Right lobe of liver (tissue), 4 donors: ENCODE data around the gene PGM2.

Experiments used
- POLR2A ChIP-seq: fragments of 450-650 bp; IDR thresholded peaks from one replicate; pipeline ENCODE4 v1.6.1; 2017; ENCODE audit warnings: antibody characterized with exemption, mild to moderate bottlenecking
- TF ChIP-seq, protein P1 (sequence below), 4 donors: fragments of 200-600 bp in 3 of 4; fragments of 450-650 bp in 1 of 4; IDR thresholded peaks; one replicate each; pipeline versions ENCODE4 v1.5.1 to v1.8.0; 2016 to 2022; ENCODE audit warnings: antibody characterized with exemption in 4 of 4, mild to moderate bottlenecking in 2 of 4
- donor health status: DM: no; HTN: no; CAD: no.
- donor health status: DM: no; HTN: no; CAD: no.
- donor health status: DM: no; HTN: yes; CAD: no.

DNA sequence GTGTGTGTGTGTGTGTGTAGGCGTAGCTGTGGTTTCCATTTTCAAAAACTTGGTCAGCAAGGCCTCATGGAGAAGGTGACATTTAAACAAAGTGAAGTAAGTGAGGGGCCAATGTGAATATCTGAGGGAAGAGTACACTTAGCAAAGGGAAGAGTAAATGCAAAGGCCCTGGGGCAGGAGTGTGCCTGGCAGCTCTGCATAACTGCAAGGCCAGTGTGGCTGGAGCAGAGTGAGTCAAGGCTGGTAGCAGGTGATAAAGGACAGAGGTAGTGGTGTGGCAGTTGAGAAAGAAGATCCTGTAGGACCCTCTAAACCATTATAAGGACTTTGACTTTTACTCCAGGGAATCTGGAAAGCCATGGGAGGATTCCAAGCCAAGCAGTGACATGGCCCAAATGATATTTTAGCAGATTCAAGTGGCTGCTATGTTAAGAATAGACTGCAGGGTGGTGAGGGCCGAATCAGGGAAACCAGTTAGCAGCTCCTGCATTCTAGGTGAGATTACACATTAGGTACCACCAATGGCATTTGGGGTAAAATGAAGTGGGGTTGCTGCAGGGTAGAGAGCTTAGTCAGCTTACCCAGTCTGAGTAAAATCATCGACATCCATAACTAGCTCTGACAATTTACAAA is 58.5 kb downstream of the PGM2 start:
- TF ChIP-seq, protein P1, sequence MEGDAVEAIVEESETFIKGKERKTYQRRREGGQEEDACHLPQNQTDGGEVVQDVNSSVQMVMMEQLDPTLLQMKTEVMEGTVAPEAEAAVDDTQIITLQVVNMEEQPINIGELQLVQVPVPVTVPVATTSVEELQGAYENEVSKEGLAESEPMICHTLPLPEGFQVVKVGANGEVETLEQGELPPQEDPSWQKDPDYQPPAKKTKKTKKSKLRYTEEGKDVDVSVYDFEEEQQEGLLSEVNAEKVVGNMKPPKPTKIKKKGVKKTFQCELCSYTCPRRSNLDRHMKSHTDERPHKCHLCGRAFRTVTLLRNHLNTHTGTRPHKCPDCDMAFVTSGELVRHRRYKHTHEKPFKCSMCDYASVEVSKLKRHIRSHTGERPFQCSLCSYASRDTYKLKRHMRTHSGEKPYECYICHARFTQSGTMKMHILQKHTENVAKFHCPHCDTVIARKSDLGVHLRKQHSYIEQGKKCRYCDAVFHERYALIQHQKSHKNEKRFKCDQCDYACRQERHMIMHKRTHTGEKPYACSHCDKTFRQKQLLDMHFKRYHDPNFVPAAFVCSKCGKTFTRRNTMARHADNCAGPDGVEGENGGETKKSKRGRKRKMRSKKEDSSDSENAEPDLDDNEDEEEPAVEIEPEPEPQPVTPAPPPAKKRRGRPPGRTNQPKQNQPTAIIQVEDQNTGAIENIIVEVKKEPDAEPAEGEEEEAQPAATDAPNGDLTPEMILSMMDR (IDR thresholded peaks at IDR 0.05): no peak
- no peak for TF ChIP-seq POLR2A
